HepG2 (cell line): ENCODE measurements around the gene SNX2. TPM values are rescaled to one million over a fixed set of nuclear protein-coding genes. Genes with fewer than 3 reads are reported as not detected.
A peak's percentile ranks its signal among the peaks of the same experiment; 100 is the strongest.

ENCODE experiments used
- ATAC-seq: fragments of 200-7000 bp; cut with Tn5 transposase; 3 replicates; pipeline ENCODE4 v1.9.1; 2020; ENCODE audit warnings: mild to moderate bottlenecking, moderate library complexity
- BruUV-seq: library from RNA; stranded (reverse); fragments of 400-500 nt; replicated peaks from 2 replicates; lab custom pipeline; 2021; lab: Mats Ljungman, UMichigan
- CTCF ChIA-PET: fragments of 300-600 bp; formaldehyde crosslinking; extraction: SDS; loops from one replicate; lab custom pipeline; 2021; ENCODE audit warnings: low total read pairs, inconsistent platforms, low intra/inter-chr PET ratio; lab: Yijun Ruan, JAX
- POLR2A ChIA-PET: fragments of 350-600 bp; sonication (Branson Sonifier 250); formaldehyde crosslinking; loops from one replicate; lab custom pipeline; 2020; ENCODE audit warnings: antibody characterized with exemption, inconsistent platforms; lab: Yijun Ruan, JAX
- DNase-seq: peaks from one replicate; pipeline ENCODE4 v3.0.0-alpha.2; 2015; ENCODE audit warnings: low spot score
- FAIRE-seq: peaks from 3 replicates; lab custom pipeline; 2011; peaks lifted over from hg19 to GRCh38; lab: Jason Lieb, UNC
- H2AFZ ChIP-seq: one replicate; pipeline ENCODE4 v1.6.1; 2011; ENCODE audit warnings: low read length, inconsistent platforms
- H3K27ac ChIP-seq: fragments of 300-600 bp; 3 replicates; pipeline ENCODE4 v1.8.0; 2011; ENCODE audit warnings: mixed run types, mild to moderate bottlenecking, mixed read lengths, low read length, inconsistent platforms; ENCODE audit not compliant: insufficient read depth; ENCODE audit errors: extremely low read length
- H3K27me3 ChIP-seq, 2 experiments: fragments of 200-600 bp in 1 of 2; 2 replicates in 1 of 2; 3 replicates in 1 of 2; pipeline versions ENCODE4 v1.6.0 to v1.8.0; 2011; ENCODE audit warnings: low read length in 2 of 2, mild to moderate bottlenecking in 2 of 2, moderate library complexity in 2 of 2, inconsistent platforms in 1 of 2; ENCODE audit not compliant: insufficient read depth in 2 of 2, control insufficient read depth in 1 of 2
- H3K36me3 ChIP-seq, 2 experiments: fragments of 200-600 bp in 1 of 2; replicated peaks in 1 of 2; 2 replicates in 1 of 2; 3 replicates in 1 of 2; pipeline versions ENCODE4 v1.5.1 to v1.8.0; 2011; ENCODE audit warnings: low read length in 2 of 2, inconsistent platforms in 1 of 2; ENCODE audit not compliant: insufficient read depth in 2 of 2, control insufficient read depth in 1 of 2
- H3K4me1 ChIP-seq: 2 replicates; pipeline ENCODE4 v1.5.1; 2012; ENCODE audit warnings: low read length, inconsistent platforms; ENCODE audit not compliant: insufficient read depth
- H3K4me2 ChIP-seq: 2 replicates; pipeline ENCODE4 v1.6.0; 2011; ENCODE audit warnings: low read depth, low read length, inconsistent platforms
- H3K4me3 ChIP-seq, 3 experiments: fragments of 200-600 bp in 1 of 3; sonication (generic), shearing (Covaris generic) in 1 of 3; replicated peaks in 1 of 3; 2 replicates each; pipeline ENCODE4 v1.5.1; 2011 to 2016; ENCODE audit warnings: low read length in 3 of 3, inconsistent platforms in 2 of 3, low read depth in 2 of 3, mild to moderate bottlenecking in 2 of 3, control low read depth in 1 of 3, mixed read lengths in 1 of 3; ENCODE audit not compliant: insufficient read depth in 1 of 3
- H3K79me2 ChIP-seq: one replicate; pipeline ENCODE4 v1.6.1; 2011; ENCODE audit warnings: low read length, inconsistent platforms; ENCODE audit not compliant: insufficient read depth
- H3K9ac ChIP-seq: 2 replicates; pipeline ENCODE4 v1.6.0; 2011; ENCODE audit warnings: mild to moderate bottlenecking, low read depth, low read length, inconsistent platforms; ENCODE audit not compliant: insufficient read depth
- H3K9me3 ChIP-seq: 2 replicates; pipeline ENCODE4 v1.5.1; 2012; ENCODE audit warnings: mild to moderate bottlenecking, low read length
- H4K20me1 ChIP-seq: 2 replicates; pipeline ENCODE4 v1.6.0; 2011; ENCODE audit warnings: inconsistent platforms, mild to moderate bottlenecking, low read length, moderate library complexity; ENCODE audit not compliant: insufficient read depth
- HCFC1 ChIP-seq: fragments of 150-350 bp; IDR thresholded peaks from 2 replicates; pipeline ENCODE4 v1.6.1; 2014; ENCODE audit warnings: low read depth, low read length
- LBX2 ChIP-seq: sonication (generic); formaldehyde crosslinking; IDR thresholded peaks from 2 replicates; pipeline ENCODE4 v1.5.0; 2020; ENCODE audit warnings: missing genetic modification reagents, mild to moderate bottlenecking, borderline replicate concordance
- MAF1 ChIP-seq: sonication (generic); formaldehyde crosslinking; IDR thresholded peaks from 2 replicates; pipeline ENCODE4 v1.5.0; 2020; ENCODE audit warnings: missing genetic modification reagents, borderline replicate concordance
- MLX ChIP-seq: IDR thresholded peaks from 2 replicates; pipeline ENCODE4 v1.6.1; 2016
- NFRKB ChIP-seq: fragments of 450-650 bp; IDR thresholded peaks from 2 replicates; pipeline ENCODE4 v1.6.1; 2017
- RBM39 ChIP-seq: fragments of 200-400 bp; formaldehyde crosslinking; IDR thresholded peaks from one replicate; pipeline ENCODE4 v1.6.1; 2018; ENCODE audit warnings: antibody characterized with exemption, mild to moderate bottlenecking, low read depth, low read length; ENCODE audit not compliant: poor library complexity, severe bottlenecking
- REXO4 ChIP-seq: sonication (generic); formaldehyde crosslinking; IDR thresholded peaks from 2 replicates; pipeline ENCODE4 v1.8.0; 2022; ENCODE audit warnings: missing genetic modification reagents, mild to moderate bottlenecking, borderline replicate concordance
- SALL1 ChIP-seq: sonication (generic); formaldehyde crosslinking; IDR thresholded peaks from 2 replicates; pipeline ENCODE4 v1.8.0; 2022; ENCODE audit warnings: mild to moderate bottlenecking, missing genetic modification reagents
- TCF12 ChIP-seq, 2 experiments: fragments of 450-650 bp in 1 of 2; sonication (generic) in 1 of 2; formaldehyde crosslinking in 1 of 2; IDR thresholded peaks; 2 replicates each; pipeline versions ENCODE4 v1.6.1 to v1.8.0; 2017 to 2022; ENCODE audit warnings: antibody characterized with exemption in 1 of 2, mild to moderate bottlenecking in 1 of 2, missing genetic modification reagents in 1 of 2, moderate library complexity in 1 of 2
- TFDP2 ChIP-seq: sonication (generic); formaldehyde crosslinking; IDR thresholded peaks from 2 replicates; pipeline ENCODE4 v1.4.0; 2020; ENCODE audit warnings: missing genetic modification reagents
- ZNF253 ChIP-seq: sonication (generic); formaldehyde crosslinking; IDR thresholded peaks from 2 replicates; pipeline ENCODE4 v1.8.0; 2022; ENCODE audit warnings: mild to moderate bottlenecking, missing genetic modification reagents, borderline replicate concordance
- ZNF264 ChIP-seq: sonication (generic); formaldehyde crosslinking; IDR thresholded peaks from 2 replicates; pipeline ENCODE4 v1.4.0; 2020; ENCODE audit warnings: missing genetic modification reagents
- ZNF274 ChIP-seq: sonication (generic); formaldehyde crosslinking; IDR thresholded peaks from 2 replicates; pipeline ENCODE4 v1.5.1; 2020; ENCODE audit warnings: mild to moderate bottlenecking, missing genetic modification reagents
- ZNF292 ChIP-seq: sonication (generic); formaldehyde crosslinking; IDR thresholded peaks from 2 replicates; pipeline ENCODE4 v1.8.1; 2022; ENCODE audit warnings: mild to moderate bottlenecking, low read depth, missing genetic modification reagents, borderline replicate concordance
- ZNF552 ChIP-seq: sonication (generic); formaldehyde crosslinking; IDR thresholded peaks from 2 replicates; pipeline ENCODE4 v1.9.0; 2022; ENCODE audit warnings: missing genetic modification reagents, mild to moderate bottlenecking, borderline replicate concordance
- WGBS: methylation state at CpG from one replicate; pipeline ENCODE4 v1.1.6; 2017; ENCODE audit warnings: low lambda C conversion rate; 5-methylcytosine and 5-hydroxymethylcytosine counted together
- in situ Hi-C: cut with HindIII; loops from 2 replicates; pipeline ENCODE4 v1.10.0; 2017; ENCODE audit warnings: low pct_unique_long_range_greater_than_20kb; ENCODE audit not compliant: extremely low pct_ligation_motif_present
- intact Hi-C: fragments of 100-400 bp; cut with micrococcal nuclease; formaldehyde crosslinking; loops from one replicate; pipeline ENCODE4 v1.10.0; 2022; ENCODE audit not compliant: unreplicated experiment
- polyA plus RNA-seq, 8 experiments: library from polyadenylated mRNA; depleted of rRNA in 3 of 8; stranded (reverse) in 7 of 8; unstranded in 1 of 8; fragments of >200 nt; fragmentation: Illumina TruSeq in 4 of 8; extraction: Trizol in 4 of 8; gene quantifications; 2 replicates each; pipeline versions ENCODE4 v1.2.1 to v1.2.3, GENCODE V29; 2011 to 2016; ENCODE audit warnings: low read depth in 4 of 8, missing spikeins in 1 of 8, mixed read lengths in 1 of 8; ENCODE audit not compliant: insufficient read depth in 1 of 8
- total RNA-seq, 5 experiments: library from RNA; depleted of rRNA; stranded (reverse); fragments of >200 nt; fragmentation: Illumina TruSeq; extraction: Trizol; gene quantifications; 2 replicates each; pipeline ENCODE4 v1.2.3, GENCODE V29; 2016; ENCODE audit warnings: low read depth in 1 of 5
- TF ChIP-seq, protein P1 (sequence below): sonication (generic); formaldehyde crosslinking; IDR thresholded peaks from 2 replicates; pipeline ENCODE4 v1.4.0; 2020; ENCODE audit warnings: missing genetic modification reagents

SNX2 gene
- total and polyA plus RNA-seq, 2 of the 13 experiments (the other 11 are each of a cell fraction or from before 2014, with no cell fraction given) = 26.4 to 78.8 TPM

DNA sequence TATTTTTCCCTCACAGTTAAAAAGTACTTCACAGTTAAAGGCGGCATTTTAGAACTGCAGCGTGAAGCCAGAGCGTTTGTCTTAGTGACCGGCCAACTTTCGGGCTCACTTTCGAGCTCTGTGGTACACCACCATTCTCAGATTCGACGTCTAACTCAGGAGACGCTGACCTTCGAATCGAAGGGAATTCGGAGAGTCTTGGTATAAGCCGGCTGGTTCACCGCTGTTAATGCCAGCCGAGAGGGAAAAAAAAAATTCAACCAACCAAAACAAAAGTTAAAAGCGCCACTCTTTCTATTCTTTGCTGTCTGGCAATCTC lies 70.0 kb downstream of the SNX2 start (continued):
- no peak for TF ChIP-seq MLX (CRISPR knock-in tag)

- H3K4me2 ChIP-seq = peak within 1 kb of the TSS; percentile 92
- FAIRE-seq (no peak), ATAC-seq (peak; percentile 84), DNase-seq (peak; percentile 80)
- H3K9me3 ChIP-seq = no peaks in the 10 kb centered on the region
- no peaks in the 10 kb centered on the region for H3K79me2 ChIP-seq
- peak within 1 kb of the TSS; percentile 84 for H3K9ac ChIP-seq
- peak within 1 kb of the TSS; percentile 76 for H2AFZ ChIP-seq
- no peaks in the 10 kb centered on the region for H4K20me1 ChIP-seq
- intact Hi-C loops (loop anchor here (1.0 to 10.0 kb wide), 4 partner anchors 70 to 669 kb away; partner anchors contain the start of genes CSNK1G3, PPIC and SNX2), in situ Hi-C loops (no loop called here)
- H3K4me1 ChIP-seq = peaks cover 58% of the 10 kb centered on the region
- under 1% methylated on average over 22 of the region's 92 CpGs for WGBS
- no TSS peak for BruUV-seq
- H3K36me3 ChIP-seq = no peaks in the 10 kb centered on the region
- ChIA-PET POLR2A (interaction anchor here (0.7 to 2.2 kb wide), 6 partner anchors 54 to 667 kb away, joined by 3 to 8 read pairs (median 4); partner anchors contain the start of genes CEP120 and SNX2), CTCF (no interaction called here)
- no peaks in the 10 kb centered on the region; a peak in 1 of 5 replicates for H3K27me3 ChIP-seq
- peak within 1 kb of the TSS; percentile 70 to 91 (median 79) for H3K4me3 ChIP-seq
- H3K27ac ChIP-seq = peak within 1 kb of the TSS; percentile 96
- TF ChIP-seq RBM39 = no peak
- peak; percentile 59; the same call in 1 of the 2 replicates for TF ChIP-seq SALL1
- no peak for TF ChIP-seq NFRKB
- no peak for TF ChIP-seq ZNF274 (CRISPR knock-in tag)
- TF ChIP-seq, protein P1, sequence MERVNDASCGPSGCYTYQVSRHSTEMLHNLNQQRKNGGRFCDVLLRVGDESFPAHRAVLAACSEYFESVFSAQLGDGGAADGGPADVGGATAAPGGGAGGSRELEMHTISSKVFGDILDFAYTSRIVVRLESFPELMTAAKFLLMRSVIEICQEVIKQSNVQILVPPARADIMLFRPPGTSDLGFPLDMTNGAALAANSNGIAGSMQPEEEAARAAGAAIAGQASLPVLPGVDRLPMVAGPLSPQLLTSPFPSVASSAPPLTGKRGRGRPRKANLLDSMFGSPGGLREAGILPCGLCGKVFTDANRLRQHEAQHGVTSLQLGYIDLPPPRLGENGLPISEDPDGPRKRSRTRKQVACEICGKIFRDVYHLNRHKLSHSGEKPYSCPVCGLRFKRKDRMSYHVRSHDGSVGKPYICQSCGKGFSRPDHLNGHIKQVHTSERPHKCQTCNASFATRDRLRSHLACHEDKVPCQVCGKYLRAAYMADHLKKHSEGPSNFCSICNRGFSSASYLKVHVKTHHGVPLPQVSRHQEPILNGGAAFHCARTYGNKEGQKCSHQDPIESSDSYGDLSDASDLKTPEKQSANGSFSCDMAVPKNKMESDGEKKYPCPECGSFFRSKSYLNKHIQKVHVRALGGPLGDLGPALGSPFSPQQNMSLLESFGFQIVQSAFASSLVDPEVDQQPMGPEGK (CRISPR knock-in tag) = peak; percentile 81
- TF ChIP-seq ZNF253 (CRISPR knock-in tag) = no peak
- 0 out of 2 replicates have a peak, but pooled peaks have one; percentile 25 for TF ChIP-seq REXO4 (CRISPR knock-in tag)
- TF ChIP-seq ZNF552 (CRISPR knock-in tag) = no peak
- TF ChIP-seq TCF12 (IDR thresholded peaks at IDR 0.05) = no peak
- TF ChIP-seq TCF12 (CRISPR knock-in tag; IDR thresholded peaks at IDR 0.05) = peak; percentile 48; the same call in 1 of the 2 replicates
- 0 out of 2 replicates have a peak, but pooled peaks have one; percentile 38 for TF ChIP-seq MAF1 (CRISPR knock-in tag)
- TF ChIP-seq ZNF264 (CRISPR knock-in tag) = 0 out of 2 replicates have a peak, but pooled peaks have one; percentile 36
- 0 out of 2 replicates have a peak, but pooled peaks have one; percentile 2 for TF ChIP-seq LBX2 (CRISPR knock-in tag)
- TF ChIP-seq HCFC1 = no peak
- TF ChIP-seq TFDP2 (CRISPR knock-in tag) = peak; percentile 84
- TF ChIP-seq ZNF292 (CRISPR knock-in tag) = no peak
These were observed 70.6 kb downstream of the SNX2 start, which contains the start of gene SNX24 for GRCh38 chr5:122845229-122846050. Gene SNX24, plus strand, starts transcription at chr5:122845613. Its CDS starts 21 bp downstream, at chr5:122845634.
